ENCODE results near the gene NEMP1.

DNA sequence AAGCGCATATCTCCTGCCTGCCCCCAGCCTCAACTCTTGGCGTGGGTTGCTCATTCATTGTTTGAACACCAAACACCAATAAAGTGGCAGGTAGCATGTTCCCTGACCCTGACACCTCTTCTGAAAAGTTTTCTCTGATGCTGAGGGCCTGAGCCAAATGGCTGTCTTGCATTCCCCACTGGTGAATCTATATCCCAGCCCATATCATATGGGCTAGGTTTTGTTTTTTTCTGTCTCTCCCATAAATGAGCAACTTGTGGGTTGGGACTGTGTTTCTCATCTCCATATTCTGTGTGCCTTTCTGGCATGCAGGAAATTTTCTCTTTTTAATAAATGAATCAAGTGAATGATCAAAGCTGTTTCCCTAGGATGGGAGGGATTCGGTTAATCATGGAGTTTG lies 33.7 kb downstream of the NEMP1 start:
- TF ChIP-seq CTCF (IDR thresholded peaks at IDR 0.05 in 4 of 5, conservative IDR thresholded peaks at IDR 0.05 in 1 of 5), result no peak
- no peak for TF ChIP-seq POLR2A (IDR thresholded peaks at IDR 0.05)

Data from gastrocnemius medialis (tissue), 4 donors.